Measurements from ENCODE around the gene EYS.
A peak's percentile ranks its signal among the peaks of the same experiment; 100 is the strongest.

Gene EYS

DNA sequence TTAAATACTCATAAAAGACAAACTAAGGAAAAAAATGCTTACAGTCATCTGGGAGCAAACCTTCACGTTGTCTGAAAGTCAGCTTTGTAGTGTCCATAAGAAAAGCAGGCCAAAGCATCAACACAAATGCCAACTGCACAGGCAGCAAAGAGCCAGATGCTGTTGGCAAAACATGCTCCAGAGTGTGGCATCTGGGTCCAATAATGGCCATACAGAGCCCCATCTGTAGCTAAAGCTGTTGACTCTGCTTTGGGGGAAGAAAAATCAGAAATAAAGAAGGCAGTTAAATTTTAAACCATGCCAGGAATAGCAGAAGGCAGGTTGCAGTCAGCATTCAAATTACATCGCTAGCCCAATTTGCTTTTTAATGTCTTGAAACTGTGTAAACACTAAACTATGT lies 776.3 kb downstream of the EYS start:
- no peak overlapping the region for H2BK15ac ChIP-seq (ENCODE audit: low read depth, poor library complexity, severe bottlenecking)
- H3K14ac ChIP-seq (ENCODE audit: low read length in 2 of 2), result no peak overlapping the region
- H4K91ac ChIP-seq (ENCODE audit: low read length), result no peak overlapping the region
- peaks cover 3% of the 10 kb centered on the region for H3K9me3 ChIP-seq (ENCODE audit: control insufficient read depth, low read length)
- no peak overlapping the region for H3K23ac ChIP-seq (ENCODE audit: low read length in 2 of 2)
- no peak for DNase-seq
- 67% methylated on average over 1 of the region's 2 CpGs for WGBS
- H2BK120ac ChIP-seq (ENCODE audit: low read depth, low read length), result no peak overlapping the region
- no peaks in the 10 kb centered on the region for H3K79me1 ChIP-seq (replicated peaks; ENCODE audit: low read length, poor library complexity, severe bottlenecking)
- H3K4ac ChIP-seq (ENCODE audit: low read depth in 1 of 2, low read length in 2 of 2), result no peak overlapping the region
- H3K9ac ChIP-seq (ENCODE audit: low read length), result no peak overlapping the region
- no peak overlapping the region for H3K4me3 ChIP-seq (ENCODE audit: insufficient read depth in 1 of 2, low read depth in 1 of 2, low read length in 2 of 2)
- H2AFZ ChIP-seq (ENCODE audit: low read depth, low read length), result peak overlapping the region; percentile 63
- no peaks in the 10 kb centered on the region for H3K36me3 ChIP-seq (ENCODE audit: control insufficient read depth in 1 of 2, insufficient read depth in 2 of 2, low read depth in 1 of 2, low read length in 2 of 2)
- no peak overlapping the region for H3K4me2 ChIP-seq (ENCODE audit: low read length, poor library complexity, severe bottlenecking)
- peak overlapping the region in 1 of 2 experiments; percentile 92 for H2BK12ac ChIP-seq (ENCODE audit: low read length in 2 of 2)
- no peak overlapping the region for H2AK5ac ChIP-seq (ENCODE audit: low read length, severe bottlenecking)
- peak overlapping the region in 1 of 2 experiments; percentile 12 for H3K18ac ChIP-seq (ENCODE audit: low read depth in 1 of 2, low read length in 2 of 2)
- no peaks in the 10 kb centered on the region for H3K27me3 ChIP-seq (ENCODE audit: control insufficient read depth in 1 of 2, insufficient read depth in 1 of 2, low read length in 2 of 2)
- H4K8ac ChIP-seq (ENCODE audit: low read length), result no peak overlapping the region
- H3K27ac ChIP-seq (ENCODE audit: low read length, poor library complexity, severe bottlenecking), result no peak overlapping the region
- H3K4me1 ChIP-seq (ENCODE audit: control insufficient read depth, insufficient read depth, low read depth, low read length), result peaks cover 1% of the 10 kb centered on the region
- no peak overlapping the region for H2BK5ac ChIP-seq (ENCODE audit: low read depth, low read length, poor library complexity, severe bottlenecking)

DNA sequence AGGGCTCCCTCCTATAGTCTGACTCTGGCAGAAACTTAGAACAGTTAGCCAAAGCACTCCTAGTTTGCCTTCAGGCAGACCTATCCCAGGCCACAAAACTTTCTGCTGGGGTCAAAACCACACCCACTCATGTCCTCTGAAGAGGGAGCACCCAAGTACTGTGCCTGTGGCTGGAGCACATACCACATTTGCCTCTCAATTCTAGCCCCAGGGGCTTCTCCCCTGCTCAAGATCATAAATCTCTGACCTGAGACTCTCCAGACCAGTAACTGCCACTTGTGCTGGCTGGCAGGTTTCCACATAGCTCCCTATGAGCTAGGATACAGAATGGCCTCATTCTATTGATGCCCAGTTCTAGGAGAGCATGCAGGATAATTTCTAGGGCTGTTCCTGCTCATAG lies 781.0 kb downstream of the EYS start:
- Histone ChIP-seq H4K91ac (ENCODE audit: low read length) (no peak overlapping the region), H3K4me1 (ENCODE audit: control insufficient read depth, insufficient read depth, low read depth, low read length) (peaks cover 1% of the 10 kb centered on the region), H2AFZ (ENCODE audit: low read depth, low read length) (no peak overlapping the region), H3K4me3 (ENCODE audit: insufficient read depth in 1 of 2, low read depth in 1 of 2, low read length in 2 of 2) (no peak overlapping the region), H3K23ac (ENCODE audit: low read length in 2 of 2) (no peak overlapping the region), H2BK15ac (ENCODE audit: low read depth, poor library complexity, severe bottlenecking) (no peak overlapping the region), H3K79me1 (replicated peaks; ENCODE audit: low read length, poor library complexity, severe bottlenecking) (no peaks in the 10 kb centered on the region), H2AK5ac (ENCODE audit: low read length, severe bottlenecking) (no peak overlapping the region), H3K4ac (ENCODE audit: low read depth in 1 of 2, low read length in 2 of 2) (no peak overlapping the region), H3K9me3 (ENCODE audit: control insufficient read depth, low read length) (no peaks in the 10 kb centered on the region), H3K18ac (ENCODE audit: low read depth in 1 of 2, low read length in 2 of 2) (no peak overlapping the region), H3K36me3 (ENCODE audit: control insufficient read depth in 1 of 2, insufficient read depth in 2 of 2, low read depth in 1 of 2, low read length in 2 of 2) (no peaks in the 10 kb centered on the region), H4K8ac (ENCODE audit: low read length) (no peak overlapping the region), H3K14ac (ENCODE audit: low read length in 2 of 2) (no peak overlapping the region), H3K4me2 (ENCODE audit: low read length, poor library complexity, severe bottlenecking) (no peak overlapping the region), H2BK120ac (ENCODE audit: low read depth, low read length) (no peak overlapping the region), H2BK12ac (ENCODE audit: low read length in 2 of 2) (no peak overlapping the region), H2BK5ac (ENCODE audit: low read depth, low read length, poor library complexity, severe bottlenecking) (no peak overlapping the region), H3K9ac (ENCODE audit: low read length) (no peak overlapping the region), H3K27ac (ENCODE audit: low read length, poor library complexity, severe bottlenecking) (no peak overlapping the region), H3K27me3 (ENCODE audit: control insufficient read depth in 1 of 2, insufficient read depth in 1 of 2, low read length in 2 of 2) (no peaks in the 10 kb centered on the region)
- no peak for DNase-seq

DNA sequence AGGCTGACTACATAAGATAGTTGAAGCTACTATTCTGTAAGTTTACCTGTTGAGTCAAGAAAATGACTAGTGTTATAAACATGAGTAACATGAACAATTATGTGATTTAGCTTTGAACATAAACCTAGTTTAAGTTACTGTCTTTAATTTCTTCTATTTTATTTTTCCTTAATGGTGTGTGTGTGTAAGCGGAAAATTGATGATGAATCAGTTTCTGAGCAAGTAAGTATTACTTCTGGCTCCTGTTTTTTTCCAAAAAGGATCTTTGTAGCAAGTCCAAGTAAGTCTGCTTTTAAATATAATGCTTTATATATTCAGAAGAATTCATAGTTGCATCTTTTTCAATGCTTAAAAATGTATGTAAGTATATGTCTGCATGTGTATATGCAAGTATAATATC lies 786.8 kb downstream of the EYS start:
- Histone ChIP-seq H2AK5ac (ENCODE audit: low read length, severe bottlenecking) (no peak overlapping the region), H3K27ac (ENCODE audit: low read length, poor library complexity, severe bottlenecking) (no peak overlapping the region), H3K4me2 (ENCODE audit: low read length, poor library complexity, severe bottlenecking) (no peak overlapping the region), H2AFZ (ENCODE audit: low read depth, low read length) (no peak overlapping the region), H2BK120ac (ENCODE audit: low read depth, low read length) (no peak overlapping the region), H3K9ac (ENCODE audit: low read length) (no peak overlapping the region), H3K79me1 (replicated peaks; ENCODE audit: low read length, poor library complexity, severe bottlenecking) (no peaks in the 10 kb centered on the region), H3K23ac (ENCODE audit: low read length in 2 of 2) (no peak overlapping the region), H3K4ac (ENCODE audit: low read depth in 1 of 2, low read length in 2 of 2) (no peak overlapping the region), H4K91ac (ENCODE audit: low read length) (no peak overlapping the region), H4K8ac (ENCODE audit: low read length) (no peak overlapping the region), H3K4me1 (ENCODE audit: control insufficient read depth, insufficient read depth, low read depth, low read length) (no peaks in the 10 kb centered on the region), H2BK5ac (ENCODE audit: low read depth, low read length, poor library complexity, severe bottlenecking) (no peak overlapping the region), H3K27me3 (ENCODE audit: control insufficient read depth in 1 of 2, insufficient read depth in 1 of 2, low read length in 2 of 2) (no peaks in the 10 kb centered on the region), H3K14ac (ENCODE audit: low read length in 2 of 2) (no peak overlapping the region), H3K18ac (ENCODE audit: low read depth in 1 of 2, low read length in 2 of 2) (no peak overlapping the region), H2BK15ac (ENCODE audit: low read depth, poor library complexity, severe bottlenecking) (no peak overlapping the region), H3K9me3 (ENCODE audit: control insufficient read depth, low read length) (no peaks in the 10 kb centered on the region), H3K36me3 (ENCODE audit: control insufficient read depth in 1 of 2, insufficient read depth in 2 of 2, low read depth in 1 of 2, low read length in 2 of 2) (no peaks in the 10 kb centered on the region), H2BK12ac (ENCODE audit: low read length in 2 of 2) (no peak overlapping the region), H3K4me3 (ENCODE audit: insufficient read depth in 1 of 2, low read depth in 1 of 2, low read length in 2 of 2) (no peak overlapping the region)
- no CpG with 5 or more reads among the region's 1 CpG for WGBS
- DNase-seq, result no peak

DNA sequence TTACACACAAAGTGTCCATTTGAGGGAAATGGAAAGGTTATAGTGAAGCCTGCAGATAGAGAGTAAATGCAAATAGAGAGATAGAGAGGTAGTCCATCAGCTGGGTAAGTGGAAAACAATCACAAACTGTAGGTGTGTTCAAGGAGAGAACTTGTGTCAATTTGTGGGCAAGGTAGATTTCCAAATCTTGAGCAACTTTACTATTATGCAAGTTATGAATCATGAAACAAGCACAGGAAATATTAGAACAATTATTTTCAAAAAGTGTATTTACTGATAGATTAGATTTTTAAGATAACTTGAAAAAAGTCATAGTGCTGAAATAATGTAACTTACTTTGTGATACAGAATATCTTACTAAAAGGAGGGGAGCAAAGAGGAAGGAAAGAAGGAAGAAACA lies 792.9 kb downstream of the EYS start:
- Histone ChIP-seq H3K27ac (ENCODE audit: low read length, poor library complexity, severe bottlenecking) (no peak overlapping the region), H3K14ac (ENCODE audit: low read length in 2 of 2) (no peak overlapping the region), H2BK15ac (ENCODE audit: low read depth, poor library complexity, severe bottlenecking) (no peak overlapping the region), H3K79me1 (replicated peaks; ENCODE audit: low read length, poor library complexity, severe bottlenecking) (no peaks in the 10 kb centered on the region), H3K4me1 (ENCODE audit: control insufficient read depth, insufficient read depth, low read depth, low read length) (no peaks in the 10 kb centered on the region), H3K27me3 (ENCODE audit: control insufficient read depth in 1 of 2, insufficient read depth in 1 of 2, low read length in 2 of 2) (no peaks in the 10 kb centered on the region), H3K9me3 (ENCODE audit: control insufficient read depth, low read length) (no peaks in the 10 kb centered on the region), H3K23ac (ENCODE audit: low read length in 2 of 2) (no peak overlapping the region), H4K91ac (ENCODE audit: low read length) (no peak overlapping the region), H2BK12ac (ENCODE audit: low read length in 2 of 2) (no peak overlapping the region), H2AFZ (ENCODE audit: low read depth, low read length) (no peak overlapping the region), H2BK120ac (ENCODE audit: low read depth, low read length) (no peak overlapping the region), H3K36me3 (ENCODE audit: control insufficient read depth in 1 of 2, insufficient read depth in 2 of 2, low read depth in 1 of 2, low read length in 2 of 2) (no peaks in the 10 kb centered on the region), H2BK5ac (ENCODE audit: low read depth, low read length, poor library complexity, severe bottlenecking) (no peak overlapping the region), H3K9ac (ENCODE audit: low read length) (no peak overlapping the region), H4K8ac (ENCODE audit: low read length) (no peak overlapping the region), H2AK5ac (ENCODE audit: low read length, severe bottlenecking) (no peak overlapping the region), H3K4me3 (ENCODE audit: insufficient read depth in 1 of 2, low read depth in 1 of 2, low read length in 2 of 2) (no peak overlapping the region), H3K18ac (ENCODE audit: low read depth in 1 of 2, low read length in 2 of 2) (no peak overlapping the region), H3K4me2 (ENCODE audit: low read length, poor library complexity, severe bottlenecking) (no peak overlapping the region), H3K4ac (ENCODE audit: low read depth in 1 of 2, low read length in 2 of 2) (no peak overlapping the region)
- no peak for DNase-seq

Data from mesenchymal stem cell (in vitro differentiated cells and primary cell).